Mesendoderm (in vitro differentiated cells): ENCODE data around the gene THG1L.

Experiments
- DNase-seq: peaks from one replicate; pipeline ENCODE4 v3.0.0; 2013
- H2AK5ac ChIP-seq: 2 replicates; pipeline ENCODE4 v1.6.1; 2013; ENCODE audit warnings: low read length, inconsistent platforms
- H2BK120ac ChIP-seq: 2 replicates; pipeline ENCODE4 v1.6.1; 2013; ENCODE audit warnings: low read depth, mild to moderate bottlenecking, low read length, moderate library complexity, mixed read lengths
- H2BK15ac ChIP-seq: replicated peaks from 2 replicates; pipeline ENCODE4 v1.6.1; 2013; ENCODE audit warnings: low read depth, mild to moderate bottlenecking, moderate library complexity
- H2BK5ac ChIP-seq: 2 replicates; pipeline ENCODE4 v1.6.1; 2013; ENCODE audit warnings: low read length, inconsistent platforms
- H3K18ac ChIP-seq: 2 replicates; pipeline ENCODE4 v1.6.1; 2013; ENCODE audit warnings: mild to moderate bottlenecking, low read length, mixed read lengths
- H3K23ac ChIP-seq: one replicate; pipeline ENCODE4 v1.6.1; 2013; ENCODE audit warnings: low read length
- H3K27ac ChIP-seq: 2 replicates; pipeline ENCODE4 v1.5.1; 2013; ENCODE audit warnings: low read depth, mild to moderate bottlenecking, inconsistent platforms, low read length, moderate library complexity
- H3K27me3 ChIP-seq: 2 replicates; pipeline ENCODE4 v1.6.1; 2013; ENCODE audit warnings: low read length, control low read depth, mild to moderate bottlenecking, inconsistent platforms; ENCODE audit not compliant: insufficient read depth, poor library complexity
- H3K36me3 ChIP-seq: 2 replicates; pipeline ENCODE4 v1.6.1; 2013; ENCODE audit warnings: low read length, inconsistent platforms; ENCODE audit not compliant: control insufficient read depth, insufficient read depth
- H3K4ac ChIP-seq: one replicate; pipeline ENCODE4 v1.6.1; 2013; ENCODE audit warnings: low read depth, mild to moderate bottlenecking, low read length, moderate library complexity
- H3K4me1 ChIP-seq: 2 replicates; pipeline ENCODE4 v1.6.1; 2013; ENCODE audit warnings: low read depth, low read length, inconsistent platforms; ENCODE audit not compliant: control insufficient read depth
- H3K4me2 ChIP-seq: 2 replicates; pipeline ENCODE4 v1.6.1; 2013; ENCODE audit warnings: low read length
- H3K4me3 ChIP-seq: 2 replicates; pipeline ENCODE4 v1.5.1; 2013; ENCODE audit warnings: mild to moderate bottlenecking, low read length
- H3K56ac ChIP-seq: one replicate; pipeline ENCODE4 v1.6.1; 2013; ENCODE audit warnings: low read length
- H3K79me1 ChIP-seq: 2 replicates; pipeline ENCODE4 v1.6.1; 2013; ENCODE audit warnings: low read length, inconsistent platforms
- H3K79me2 ChIP-seq: 2 replicates; pipeline ENCODE4 v1.6.1; 2013; ENCODE audit warnings: mild to moderate bottlenecking, low read length; ENCODE audit not compliant: control insufficient read depth, insufficient read depth
- H3K9ac ChIP-seq: 2 replicates; pipeline ENCODE4 v1.6.1; 2013; ENCODE audit warnings: low read length, inconsistent platforms
- H4K5ac ChIP-seq: one replicate; pipeline ENCODE4 v1.6.1; 2013; ENCODE audit warnings: low read length
- H4K8ac ChIP-seq: one replicate; pipeline ENCODE4 v1.6.1; 2013; ENCODE audit warnings: low read depth, mild to moderate bottlenecking, control low read depth, low read length, moderate library complexity
- WGBS: extraction: QIAGEN DNeasy Blood & Tissue Kit; methylation state at CpG from one replicate; pipeline ENCODE4 v1.1.7; 2013; ENCODE audit warnings: low lambda C conversion rate, missing lambda C conversion rate; ENCODE audit not compliant: insufficient coverage; ENCODE audit errors: extremely low coverage; 5-methylcytosine and 5-hydroxymethylcytosine counted together

The THG1L gene

DNA sequence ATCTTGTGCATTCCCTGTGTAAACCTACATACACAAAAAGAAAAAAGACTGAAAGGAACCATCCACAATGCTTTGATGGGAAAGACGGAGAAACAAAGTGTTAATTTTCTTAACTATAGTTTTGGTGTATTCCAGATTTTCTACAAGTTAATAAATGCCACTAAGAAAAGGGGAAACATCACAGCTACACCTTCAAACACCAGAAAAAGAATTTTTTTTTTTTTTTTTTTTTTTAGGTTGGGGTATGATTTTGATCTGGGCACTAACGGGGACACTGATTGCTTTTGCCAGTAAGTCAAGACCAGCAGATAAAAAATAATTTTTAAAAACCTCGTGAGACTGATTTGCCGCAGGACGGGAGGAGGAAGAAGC, 334 bp upstream of the THG1L start:
- Histone ChIP-seq H3K4me1 (no peaks in the 10 kb centered on the region), H2BK120ac (no peak overlapping the region), H3K56ac (no peak overlapping the region), H3K79me2 (no peaks in the 10 kb centered on the region), H3K4me3 (no peak overlapping the region), H4K8ac (no peak overlapping the region), H3K9ac (no peak overlapping the region), H3K36me3 (no peaks in the 10 kb centered on the region), H3K23ac (no peak overlapping the region), H3K18ac (no peak overlapping the region), H3K79me1 (peaks cover 2% of the 10 kb centered on the region), H2BK5ac (no peak overlapping the region), H3K27me3 (no peaks in the 10 kb centered on the region), H2AK5ac (no peak overlapping the region), H3K4me2 (no peak overlapping the region), H3K27ac (no peak overlapping the region), H4K5ac (no peak overlapping the region), H2BK15ac (no peak overlapping the region), H3K4ac (no peak overlapping the region)
- no CpG with 5 or more reads among the region's 5 CpGs for WGBS
- DNase-seq = no peak

DNA sequence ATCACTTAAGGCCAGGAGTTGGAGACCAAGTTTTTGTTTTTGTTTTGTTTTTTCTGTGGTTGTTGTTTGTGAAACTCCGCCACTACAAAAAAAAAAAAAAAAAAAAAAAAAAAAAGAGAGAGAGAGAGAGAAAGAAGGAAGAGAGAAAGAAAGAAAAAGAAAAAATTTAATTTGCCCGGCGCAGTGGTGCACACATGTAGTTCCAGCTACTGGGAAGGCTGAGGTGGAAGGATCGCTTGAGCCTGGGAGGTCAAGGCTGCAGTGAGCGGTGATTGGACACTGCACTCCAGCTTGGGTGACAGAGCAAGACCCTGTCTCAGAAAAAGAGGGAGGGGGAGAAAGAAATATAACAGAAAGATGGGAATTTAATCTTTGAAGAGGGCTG, 902 bp downstream of the THG1L start:
- Histone ChIP-seq H2BK5ac (no peak overlapping the region), H2BK15ac (no peak overlapping the region), H4K8ac (no peak overlapping the region), H3K18ac (no peak overlapping the region), H3K4me2 (peak overlapping the region; percentile 37), H2BK120ac (no peak overlapping the region), H3K9ac (no peak overlapping the region), H3K4me3 (no peak overlapping the region), H4K5ac (no peak overlapping the region), H3K36me3 (no peaks in the 10 kb centered on the region), H3K56ac (no peak overlapping the region), H3K27ac (no peak overlapping the region), H3K23ac (no peak overlapping the region), H3K4ac (no peak overlapping the region), H3K27me3 (no peaks in the 10 kb centered on the region), H2AK5ac (no peak overlapping the region), H3K79me2 (no peaks in the 10 kb centered on the region), H3K4me1 (no peaks in the 10 kb centered on the region), H3K79me1 (peaks cover 2% of the 10 kb centered on the region)
- no CpG with 5 or more reads among the region's 5 CpGs for WGBS
- no peak for DNase-seq

DNA sequence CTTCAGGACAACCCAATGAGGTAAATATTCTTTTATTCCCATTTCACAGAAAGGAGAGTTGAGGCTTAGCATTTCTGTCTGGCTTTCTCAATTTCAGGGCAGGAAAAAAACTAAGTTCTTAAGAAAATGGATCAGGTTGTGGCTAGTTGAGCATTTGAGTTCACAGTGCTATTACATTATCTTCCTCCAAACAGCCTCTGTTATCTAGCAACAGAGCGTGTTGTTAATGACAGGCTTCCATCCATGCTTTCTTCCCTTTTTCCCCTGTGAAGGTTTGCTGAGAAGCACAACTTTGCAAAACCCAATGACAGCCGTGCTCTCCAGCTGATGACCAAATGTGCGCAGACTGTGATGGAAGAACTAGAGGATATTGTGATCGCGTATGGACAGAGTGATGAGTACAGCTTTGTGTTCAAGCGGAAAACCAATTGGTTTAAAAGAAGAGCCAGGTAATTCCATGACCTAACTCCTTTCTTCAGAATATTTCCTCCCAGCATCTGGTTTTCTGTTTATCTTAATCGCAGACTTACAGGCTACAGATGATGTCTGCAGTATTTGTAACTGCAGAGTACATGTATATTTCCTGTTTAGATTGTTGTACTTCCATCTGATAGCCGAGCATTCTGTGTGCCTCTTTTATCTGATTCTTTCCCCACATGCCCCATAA, 1.5 kb downstream of the THG1L start:
- Histone ChIP-seq H2BK15ac (no peak overlapping the region), H3K79me2 (no peaks in the 10 kb centered on the region), H3K4me3 (no peak overlapping the region), H3K4me2 (no peak overlapping the region), H3K23ac (no peak overlapping the region), H3K27me3 (no peaks in the 10 kb centered on the region), H3K36me3 (no peaks in the 10 kb centered on the region), H4K5ac (no peak overlapping the region), H3K56ac (no peak overlapping the region), H3K79me1 (peaks cover 2% of the 10 kb centered on the region), H2AK5ac (no peak overlapping the region), H3K27ac (no peak overlapping the region), H3K4ac (no peak overlapping the region), H4K8ac (no peak overlapping the region), H3K4me1 (no peaks in the 10 kb centered on the region), H3K18ac (no peak overlapping the region), H2BK5ac (no peak overlapping the region), H2BK120ac (no peak overlapping the region), H3K9ac (no peak overlapping the region)
- no CpG with 5 or more reads among the region's 8 CpGs for WGBS
- no peak for DNase-seq

DNA sequence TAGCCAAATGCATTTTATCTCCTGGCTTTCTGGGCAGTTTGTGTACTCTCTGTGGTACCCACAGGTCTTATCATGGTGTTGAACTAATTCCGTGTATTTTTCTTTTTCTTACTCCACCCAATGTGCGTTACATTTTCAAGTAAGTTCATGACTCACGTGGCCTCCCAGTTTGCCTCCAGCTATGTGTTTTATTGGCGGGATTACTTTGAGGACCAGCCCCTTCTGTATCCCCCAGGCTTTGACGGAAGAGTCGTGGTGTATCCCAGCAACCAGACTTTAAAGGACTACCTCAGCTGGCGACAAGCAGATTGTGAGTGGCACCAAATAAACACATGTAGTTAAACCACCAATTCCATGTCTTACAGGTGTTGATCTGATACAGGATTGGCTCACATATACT, 3.2 kb downstream of the THG1L start:
- H3K4me2 ChIP-seq = no peak overlapping the region

DNA sequence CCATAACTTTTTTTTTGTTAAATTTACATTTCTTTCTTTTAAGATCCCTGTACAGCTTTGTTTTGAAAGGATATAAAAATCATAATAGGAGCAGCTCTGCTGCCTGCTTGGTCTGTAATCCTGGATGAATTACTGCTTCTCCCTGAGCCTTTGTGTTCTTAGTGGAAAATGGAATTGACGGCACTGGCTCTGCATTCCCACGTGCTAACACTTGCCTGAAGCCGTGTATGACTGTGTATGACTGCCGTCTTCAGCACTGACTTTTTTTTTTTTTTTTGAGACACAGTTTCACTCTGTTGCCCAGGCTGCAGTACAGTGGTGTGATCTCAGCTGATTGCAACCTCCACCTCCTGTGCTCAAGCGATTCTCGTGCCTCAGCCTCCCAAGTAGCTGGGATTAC, 4.8 kb downstream of the THG1L start:
- H3K18ac ChIP-seq = no peak overlapping the region
- H3K27me3 ChIP-seq = no peaks in the 10 kb centered on the region
- H3K9ac ChIP-seq = no peak overlapping the region
- no peak overlapping the region for H3K4me3 ChIP-seq
- H3K56ac ChIP-seq = no peak overlapping the region
- no peak overlapping the region for H2BK5ac ChIP-seq
- no peak for DNase-seq
- no CpG with 5 or more reads among the region's 6 CpGs for WGBS
- no peak overlapping the region for H2BK120ac ChIP-seq
- no peak overlapping the region for H2BK15ac ChIP-seq
- H4K8ac ChIP-seq = no peak overlapping the region
- H3K4ac ChIP-seq = no peak overlapping the region
- no peak overlapping the region for H3K27ac ChIP-seq
- H3K36me3 ChIP-seq = no peaks in the 10 kb centered on the region
- H3K4me2 ChIP-seq = no peak overlapping the region
- H3K79me1 ChIP-seq = peaks cover 2% of the 10 kb centered on the region
- H2AK5ac ChIP-seq = no peak overlapping the region
- no peak overlapping the region for H3K23ac ChIP-seq
- H4K5ac ChIP-seq = no peak overlapping the region
- no peaks in the 10 kb centered on the region for H3K4me1 ChIP-seq
- H3K79me2 ChIP-seq = no peaks in the 10 kb centered on the region

More for the DNA sequence above, 3.2 kb downstream of the THG1L start:
- no peak for DNase-seq
- Histone ChIP-seq H3K4me1 (no peaks in the 10 kb centered on the region), H3K27me3 (no peaks in the 10 kb centered on the region), H2BK15ac (no peak overlapping the region), H3K79me2 (no peaks in the 10 kb centered on the region), H3K4me3 (no peak overlapping the region), H3K4ac (no peak overlapping the region), H3K79me1 (peaks cover 2% of the 10 kb centered on the region), H2BK5ac (no peak overlapping the region), H3K23ac (no peak overlapping the region), H3K56ac (no peak overlapping the region), H4K8ac (no peak overlapping the region), H4K5ac (no peak overlapping the region), H3K18ac (no peak overlapping the region), H2AK5ac (no peak overlapping the region), H3K9ac (no peak overlapping the region), H2BK120ac (no peak overlapping the region), H3K36me3 (no peaks in the 10 kb centered on the region), H3K27ac (no peak overlapping the region)
- WGBS = no CpG with 5 or more reads among the region's 7 CpGs
